ENCODE data around the gene NCL. TPM values are rescaled to one million over a fixed set of nuclear protein-coding genes. Genes with fewer than 3 reads are reported as not detected.

NCL gene
- polyA plus RNA-seq, 1 donor from 2014 or later, result 101 TPM

- no peak overlapping the region for H3K27ac ChIP-seq (ENCODE audit: low read length)
- H3K79me2 ChIP-seq (replicated peaks; ENCODE audit: insufficient read depth, low read length), result peaks cover 10% of the 10 kb centered on the region
These were observed 7.2 kb downstream of the NCL start for GRCh38 chr2:231457101-231457500.

DNA sequence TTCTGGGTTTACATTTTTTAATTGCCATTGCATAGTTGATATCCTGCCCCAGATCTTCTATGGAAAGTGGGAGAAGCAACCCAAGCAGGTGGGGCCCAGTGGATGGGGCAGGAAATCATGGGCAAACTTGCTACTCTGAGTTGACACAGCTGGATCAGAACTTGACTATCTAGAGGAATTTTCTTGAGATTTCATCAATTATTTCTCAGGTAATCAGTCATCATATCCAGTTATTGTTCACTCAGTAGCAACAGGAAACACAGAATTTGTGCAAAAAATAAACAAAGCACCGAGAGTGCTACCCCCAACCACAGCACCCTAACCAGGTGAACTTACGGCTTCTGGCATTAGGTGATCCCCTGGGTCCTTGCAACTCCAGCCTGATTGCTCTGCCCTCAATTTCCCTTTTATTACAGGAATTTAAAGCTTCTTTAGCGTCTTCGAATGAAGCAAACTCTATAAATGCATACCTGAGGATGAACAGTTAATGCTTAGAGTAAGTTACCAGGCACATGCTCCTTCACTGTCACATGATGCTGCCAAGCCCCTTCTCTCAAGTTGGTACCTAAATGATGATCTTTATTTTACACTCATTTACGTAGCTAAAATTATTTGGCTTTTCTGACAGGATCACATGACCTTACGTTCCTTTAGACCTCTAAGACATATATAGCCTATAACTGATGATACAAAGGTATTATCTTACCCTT is 7.8 kb downstream of the NCL start:
- Histone ChIP-seq H3K9ac (ENCODE audit: low read length) (no peak overlapping the region), H3K27ac (ENCODE audit: low read length) (no peak overlapping the region), H3K27me3 (ENCODE audit: insufficient read depth, low read depth, low read length) (no peaks in the 10 kb centered on the region), H3K4me3 (ENCODE audit: low read length) (no peak overlapping the region), H3K9me3 (ENCODE audit: low read length) (no peaks in the 10 kb centered on the region), H3K79me2 (replicated peaks; ENCODE audit: insufficient read depth, low read length) (peaks cover 4% of the 10 kb centered on the region), H3K9me2 (ENCODE audit: insufficient read depth, low read length) (no peaks in the 10 kb centered on the region), H2AFZ (ENCODE audit: low read depth, low read length) (no peak overlapping the region), H4K20me1 (ENCODE audit: insufficient read depth) (peaks cover 2% of the 10 kb centered on the region), H3K4me2 (ENCODE audit: low read length) (no peak overlapping the region), H3K36me3 (ENCODE audit: insufficient read depth, low read length) (peaks cover 30% of the 10 kb centered on the region), H3F3A (ENCODE audit: insufficient read depth, low read length, poor library complexity, severe bottlenecking) (no peaks in the 10 kb centered on the region)
- TF ChIP-seq TAF1 (IDR thresholded peaks at IDR 0.05; ENCODE audit: low read depth) (no peak), EZH2 (IDR thresholded peaks at IDR 0.05; ENCODE audit: borderline replicate concordance, insufficient read depth, low read length, poor library complexity, severe bottlenecking) (no peak), REST (IDR thresholded peaks at IDR 0.05; ENCODE audit: borderline replicate concordance) (no peak), EP300 (conservative IDR thresholded peaks at IDR 0.05; ENCODE audit: poor library complexity, severe bottlenecking) (no peak), MXI1 (conservative IDR thresholded peaks at IDR 0.05; ENCODE audit: poor library complexity, severe bottlenecking) (no peak), RAD21 (conservative IDR thresholded peaks at IDR 0.05) (no peak), SMC3 (conservative IDR thresholded peaks at IDR 0.05; ENCODE audit: poor library complexity) (no peak), POLR2AphosphoS5 (IDR thresholded peaks at IDR 0.05) (no peak)
- TF ChIP-seq, protein P1, sequence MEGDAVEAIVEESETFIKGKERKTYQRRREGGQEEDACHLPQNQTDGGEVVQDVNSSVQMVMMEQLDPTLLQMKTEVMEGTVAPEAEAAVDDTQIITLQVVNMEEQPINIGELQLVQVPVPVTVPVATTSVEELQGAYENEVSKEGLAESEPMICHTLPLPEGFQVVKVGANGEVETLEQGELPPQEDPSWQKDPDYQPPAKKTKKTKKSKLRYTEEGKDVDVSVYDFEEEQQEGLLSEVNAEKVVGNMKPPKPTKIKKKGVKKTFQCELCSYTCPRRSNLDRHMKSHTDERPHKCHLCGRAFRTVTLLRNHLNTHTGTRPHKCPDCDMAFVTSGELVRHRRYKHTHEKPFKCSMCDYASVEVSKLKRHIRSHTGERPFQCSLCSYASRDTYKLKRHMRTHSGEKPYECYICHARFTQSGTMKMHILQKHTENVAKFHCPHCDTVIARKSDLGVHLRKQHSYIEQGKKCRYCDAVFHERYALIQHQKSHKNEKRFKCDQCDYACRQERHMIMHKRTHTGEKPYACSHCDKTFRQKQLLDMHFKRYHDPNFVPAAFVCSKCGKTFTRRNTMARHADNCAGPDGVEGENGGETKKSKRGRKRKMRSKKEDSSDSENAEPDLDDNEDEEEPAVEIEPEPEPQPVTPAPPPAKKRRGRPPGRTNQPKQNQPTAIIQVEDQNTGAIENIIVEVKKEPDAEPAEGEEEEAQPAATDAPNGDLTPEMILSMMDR (IDR thresholded peaks at IDR 0.05; ENCODE audit: poor library complexity, severe bottlenecking), result no peak

More at GRCh38 chr2:231457101-231457500, 7.2 kb downstream of the NCL start:
- H3K4me2 ChIP-seq (ENCODE audit: low read length), result no peak overlapping the region
- no peaks in the 10 kb centered on the region for H3F3A ChIP-seq (ENCODE audit: insufficient read depth, low read length, poor library complexity, severe bottlenecking)
- TF ChIP-seq REST (IDR thresholded peaks at IDR 0.05; ENCODE audit: borderline replicate concordance) (no peak), TAF1 (IDR thresholded peaks at IDR 0.05; ENCODE audit: low read depth) (no peak)
- peaks cover 32% of the 10 kb centered on the region for H3K36me3 ChIP-seq (ENCODE audit: insufficient read depth, low read length)
- H3K9me3 ChIP-seq (ENCODE audit: low read length), result no peaks in the 10 kb centered on the region
- H3K9me2 ChIP-seq (ENCODE audit: insufficient read depth, low read length), result no peaks in the 10 kb centered on the region
- no peaks in the 10 kb centered on the region for H3K27me3 ChIP-seq (ENCODE audit: insufficient read depth, low read depth, low read length)
- no peak overlapping the region for H3K4me3 ChIP-seq (ENCODE audit: low read length)
- no peak overlapping the region for H3K9ac ChIP-seq (ENCODE audit: low read length)
- no peak overlapping the region for H2AFZ ChIP-seq (ENCODE audit: low read depth, low read length)
- H4K20me1 ChIP-seq (ENCODE audit: insufficient read depth), result peaks cover 7% of the 10 kb centered on the region

Data from neural cell (in vitro differentiated cells).